PC-9 (cell line): Measurements from ENCODE around the gene RBCK1. TPM values are rescaled to one million over a fixed set of nuclear protein-coding genes. Genes with fewer than 3 reads are reported as not detected.

Experiments
- BruUV-seq: library from RNA; stranded (reverse); fragments of 400-500 nt; replicated peaks from 2 replicates; lab custom pipeline; 2021; lab: Mats Ljungman, UMichigan
- CTCF ChIA-PET: fragments of 300-600 bp; sonication (Branson Sonifier 250); formaldehyde crosslinking; loops from one replicate; lab custom pipeline; 2022; ENCODE audit warnings: antibody characterized with exemption; lab: Charles Lee
- POLR2A ChIA-PET: fragments of 300-600 bp; sonication (Branson Sonifier 250); formaldehyde crosslinking; loops from one replicate; lab custom pipeline; 2022; ENCODE audit warnings: antibody characterized with exemption; ENCODE audit not compliant: unreplicated experiment; lab: Charles Lee
- DNase-seq, 2 experiments: peaks; one replicate each; pipeline versions ENCODE4 v3.0.0 to v3.0.0-alpha.2; 2015 to 2022; ENCODE audit warnings: mixed read lengths in 1 of 2
- H2AFZ ChIP-seq: fragments of 200-600 bp; sonication (generic); 2 replicates; pipeline ENCODE4 v1.8.1; 2017; ENCODE audit warnings: antibody characterized with exemption
- H3F3A ChIP-seq: fragments of 200-600 bp; sonication (generic); 2 replicates; pipeline ENCODE4 v1.8.1; 2017; ENCODE audit warnings: antibody characterized with exemption, mild to moderate bottlenecking, low read depth; ENCODE audit not compliant: insufficient read depth
- H3K27ac ChIP-seq: fragments of 200-600 bp; sonication (generic); 2 replicates; pipeline ENCODE4 v1.6.1; 2016; ENCODE audit warnings: mixed run types
- H3K27me3 ChIP-seq: fragments of 200-600 bp; sonication (generic); 2 replicates; pipeline ENCODE4 v1.6.1; 2016; ENCODE audit warnings: low read depth, mixed run types; ENCODE audit not compliant: insufficient read depth
- H3K36me3 ChIP-seq: fragments of 200-600 bp; sonication (generic); 2 replicates; pipeline ENCODE4 v1.6.1; 2016; ENCODE audit warnings: low read depth, mixed run types
- H3K4me1 ChIP-seq: fragments of 200-600 bp; sonication (generic); replicated peaks from 2 replicates; pipeline ENCODE4 v1.6.1; 2016; ENCODE audit warnings: mixed run types; ENCODE audit not compliant: insufficient read depth
- H3K4me2 ChIP-seq: fragments of 200-600 bp; sonication (generic); 2 replicates; pipeline ENCODE4 v1.6.1; 2017; ENCODE audit warnings: mixed run types
- H3K4me3 ChIP-seq: fragments of 200-600 bp; sonication (generic); 2 replicates; pipeline ENCODE4 v1.6.1; 2016; ENCODE audit warnings: mixed run types
- H3K79me2 ChIP-seq: fragments of 200-600 bp; sonication (generic); 2 replicates; pipeline ENCODE4 v1.6.1; 2017; ENCODE audit warnings: low read depth, mixed run types
- H3K9me2 ChIP-seq: fragments of 200-600 bp; sonication (generic); 2 replicates; pipeline ENCODE4 v1.8.1; 2017; ENCODE audit warnings: mild to moderate bottlenecking; ENCODE audit not compliant: insufficient read depth
- H3K9me3 ChIP-seq: fragments of 200-600 bp; sonication (generic); 2 replicates; pipeline ENCODE4 v1.8.1; 2016; ENCODE audit warnings: low read depth; ENCODE audit not compliant: insufficient read depth
- H4K20me1 ChIP-seq: fragments of 200-600 bp; sonication (generic); 2 replicates; pipeline ENCODE4 v1.8.1; 2017; ENCODE audit not compliant: insufficient read depth
- EZH2 ChIP-seq: fragments of 200-600 bp; sonication (generic); IDR thresholded peaks from 2 replicates; pipeline ENCODE4 v1.8.0; 2017; ENCODE audit warnings: antibody characterized with exemption, low read depth
- intact Hi-C: fragments of 100-400 bp; cut with micrococcal nuclease; formaldehyde crosslinking; loops from one replicate; pipeline ENCODE4 v1.10.0; 2022; ENCODE audit not compliant: unreplicated experiment
- total RNA-seq: library from RNA; stranded (reverse); gene quantifications from 2 replicates; pipeline ENCODE4 v1.2.3, GENCODE V29; 2021
- TF ChIP-seq, protein P1 (sequence below): fragments of 200-600 bp; sonication (generic); conservative IDR thresholded peaks from 2 replicates; pipeline ENCODE4 v1.6.1; 2017; ENCODE audit warnings: mixed run types, antibody characterized with exemption, mild to moderate bottlenecking, moderate library complexity

The RBCK1 gene
- total RNA-seq, 1 experiment from 2014 or later, result 176 TPM

DNA sequence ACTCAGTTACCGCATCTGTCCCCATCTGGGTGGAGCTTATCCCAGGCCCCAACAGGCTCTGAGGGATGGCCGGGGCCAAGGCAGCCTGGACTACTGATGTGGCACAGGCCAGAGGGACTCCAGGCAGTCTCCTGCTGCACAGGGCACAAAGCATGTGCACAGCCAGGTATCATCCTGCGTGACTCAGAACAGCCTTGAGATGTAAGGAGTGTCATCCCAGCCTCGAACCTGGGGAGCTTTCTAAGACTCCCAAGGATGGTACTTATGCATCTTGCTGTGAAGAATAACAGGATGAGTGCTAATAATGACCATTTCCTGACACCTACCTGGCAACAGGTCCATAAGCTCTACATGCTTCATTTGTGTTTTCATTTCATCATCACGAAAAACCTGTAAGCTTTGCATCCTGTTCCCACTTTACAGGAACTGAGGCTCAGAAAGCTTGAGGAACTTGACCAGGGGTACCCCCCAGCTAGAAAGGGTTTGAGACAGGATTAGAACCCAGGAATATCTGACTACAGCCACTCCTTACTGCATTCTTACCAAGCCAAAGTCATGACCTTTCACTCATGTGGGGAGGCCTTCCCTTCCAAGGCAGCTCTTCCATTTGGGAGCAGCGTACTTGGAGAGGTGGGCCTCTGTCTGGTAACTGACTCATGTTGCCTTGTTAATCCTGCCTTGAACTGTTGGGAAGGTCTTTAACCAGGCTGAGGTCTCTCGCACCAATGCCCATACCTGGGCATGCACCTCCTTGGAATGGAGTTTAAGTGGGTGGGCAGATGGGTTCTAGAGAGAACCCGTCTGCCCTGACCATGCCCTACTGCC, 25.6 kb upstream of the RBCK1 start:
- H3K27me3 ChIP-seq, result no peaks in the 10 kb centered on the region
- H3K9me2 ChIP-seq, result no peaks in the 10 kb centered on the region
- CTCF ChIA-PET, result interaction anchor here (0.9 to 1.3 kb wide), 2 partner anchors 16 to 20 kb away, joined by 3 to 5 read pairs; no protein-coding TSS in a partner anchor
- TF ChIP-seq, protein P1, sequence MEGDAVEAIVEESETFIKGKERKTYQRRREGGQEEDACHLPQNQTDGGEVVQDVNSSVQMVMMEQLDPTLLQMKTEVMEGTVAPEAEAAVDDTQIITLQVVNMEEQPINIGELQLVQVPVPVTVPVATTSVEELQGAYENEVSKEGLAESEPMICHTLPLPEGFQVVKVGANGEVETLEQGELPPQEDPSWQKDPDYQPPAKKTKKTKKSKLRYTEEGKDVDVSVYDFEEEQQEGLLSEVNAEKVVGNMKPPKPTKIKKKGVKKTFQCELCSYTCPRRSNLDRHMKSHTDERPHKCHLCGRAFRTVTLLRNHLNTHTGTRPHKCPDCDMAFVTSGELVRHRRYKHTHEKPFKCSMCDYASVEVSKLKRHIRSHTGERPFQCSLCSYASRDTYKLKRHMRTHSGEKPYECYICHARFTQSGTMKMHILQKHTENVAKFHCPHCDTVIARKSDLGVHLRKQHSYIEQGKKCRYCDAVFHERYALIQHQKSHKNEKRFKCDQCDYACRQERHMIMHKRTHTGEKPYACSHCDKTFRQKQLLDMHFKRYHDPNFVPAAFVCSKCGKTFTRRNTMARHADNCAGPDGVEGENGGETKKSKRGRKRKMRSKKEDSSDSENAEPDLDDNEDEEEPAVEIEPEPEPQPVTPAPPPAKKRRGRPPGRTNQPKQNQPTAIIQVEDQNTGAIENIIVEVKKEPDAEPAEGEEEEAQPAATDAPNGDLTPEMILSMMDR, result no peak
- no peak for TF ChIP-seq EZH2
- peaks cover 53% of the 10 kb centered on the region for H3K36me3 ChIP-seq
- POLR2A ChIA-PET, result interaction anchor here (0.5 to 1.2 kb wide), 6 partner anchors 12 to 49 kb away, joined by 3 to 7 read pairs (median 4); no protein-coding TSS in a partner anchor
- peak overlapping the region; percentile 59 for H3K4me3 ChIP-seq
- H3K4me2 ChIP-seq, result peak overlapping the region; percentile 95
- intact Hi-C loops, result no loop called here
- H3K27ac ChIP-seq, result peak overlapping the region; percentile 99
- H3K9me3 ChIP-seq, result no peaks in the 10 kb centered on the region
- H3K4me1 ChIP-seq, result peaks cover 55% of the 10 kb centered on the region
- DNase-seq, result no peak
- peaks cover 72% of the 10 kb centered on the region for H3F3A ChIP-seq
- H3K79me2 ChIP-seq, result peaks cover 74% of the 10 kb centered on the region
- H4K20me1 ChIP-seq, result peaks cover 49% of the 10 kb centered on the region
- BruUV-seq, result TSS peak; percentile 37
- H2AFZ ChIP-seq, result no peak overlapping the region

DNA sequence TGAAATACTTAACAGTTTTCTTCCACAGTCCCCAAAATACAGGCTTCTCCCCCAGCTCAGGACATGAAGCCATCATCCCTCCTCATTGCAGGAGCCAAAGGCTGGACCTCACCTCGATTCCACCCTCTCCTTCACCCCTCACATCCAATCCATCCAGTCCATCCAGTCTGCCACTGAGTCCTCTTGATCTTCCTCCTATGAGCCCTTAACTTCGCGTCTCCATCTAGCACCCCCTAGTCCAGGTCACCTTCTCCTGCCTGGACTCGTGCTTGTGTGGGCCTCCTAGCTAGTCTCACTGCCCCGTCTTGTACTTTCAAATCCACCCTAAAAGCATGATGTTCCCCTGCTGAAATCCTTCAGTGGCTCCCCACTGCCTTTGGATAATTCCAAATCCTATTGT, 24.2 kb upstream of the RBCK1 start:
- no peak for TF ChIP-seq EZH2
- TF ChIP-seq, protein P1, result no peak
- H3K27me3 ChIP-seq, result no peaks in the 10 kb centered on the region
- H3F3A ChIP-seq, result peaks cover 74% of the 10 kb centered on the region
- H3K27ac ChIP-seq, result peak overlapping the region; percentile 99
- BruUV-seq, result no TSS peak
- peaks cover 67% of the 10 kb centered on the region for H3K36me3 ChIP-seq
- DNase-seq, result no peak
- peak overlapping the region; percentile 59; the same call in 1 of the 2 replicates for H3K4me3 ChIP-seq
- no peak overlapping the region for H2AFZ ChIP-seq
- peaks cover 41% of the 10 kb centered on the region for H3K4me1 ChIP-seq
- ChIA-PET CTCF (interaction anchor here (0.6 to 1.1 kb wide), 2 partner anchors 21 to 354 kb away, joined by 5 to 7 read pairs; no protein-coding TSS in a partner anchor), POLR2A (no interaction called here)
- H3K4me2 ChIP-seq, result peak overlapping the region; percentile 95
- no peaks in the 10 kb centered on the region for H3K9me2 ChIP-seq
- H4K20me1 ChIP-seq, result peaks cover 63% of the 10 kb centered on the region
- intact Hi-C loops, result no loop called here
- H3K79me2 ChIP-seq, result peaks cover 88% of the 10 kb centered on the region
- no peaks in the 10 kb centered on the region for H3K9me3 ChIP-seq

DNA sequence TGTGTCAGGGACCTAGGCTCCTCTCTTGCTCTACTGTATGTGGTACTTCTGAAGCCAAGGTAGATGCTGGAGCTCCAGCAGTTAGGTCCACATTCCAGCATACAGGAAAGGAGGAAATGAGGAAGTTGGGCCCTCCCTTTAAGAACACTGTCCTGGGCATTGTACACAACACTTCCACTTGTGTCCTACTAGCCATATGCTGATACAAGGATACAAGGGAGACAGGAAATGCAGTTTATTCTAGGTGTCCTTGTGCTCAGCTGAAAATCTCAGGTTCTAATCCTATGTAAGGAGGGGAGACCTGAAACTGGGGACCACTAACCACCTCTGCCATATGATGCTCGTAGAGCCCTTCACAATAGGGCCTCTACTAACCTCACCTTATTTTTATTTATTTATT, 23.4 kb upstream of the RBCK1 start:
- H3K9me3 ChIP-seq, result no peaks in the 10 kb centered on the region
- H3K4me3 ChIP-seq, result 0 out of 2 replicates have a peak overlapping the region, but pooled peaks have one; percentile 59
- no peak overlapping the region for H2AFZ ChIP-seq
- H3K27me3 ChIP-seq, result no peaks in the 10 kb centered on the region
- intact Hi-C loops, result no loop called here
- BruUV-seq, result no TSS peak
- peaks cover 71% of the 10 kb centered on the region for H4K20me1 ChIP-seq
- peaks cover 33% of the 10 kb centered on the region for H3K4me1 ChIP-seq
- H3K9me2 ChIP-seq, result no peaks in the 10 kb centered on the region
- H3K36me3 ChIP-seq, result peaks cover 75% of the 10 kb centered on the region
- ChIA-PET POLR2A (no interaction called here), CTCF (interaction anchor here (0.7 to 1.1 kb wide), 2 partner anchors 22 to 47 kb away, joined by 3 to 5 read pairs; no protein-coding TSS in a partner anchor)
- no peak for DNase-seq
- peaks cover 90% of the 10 kb centered on the region for H3K79me2 ChIP-seq
- peaks cover 74% of the 10 kb centered on the region for H3F3A ChIP-seq
- peak overlapping the region; percentile 18; the same call in 1 of the 2 replicates for H3K27ac ChIP-seq
- no peak for TF ChIP-seq EZH2
- TF ChIP-seq, protein P1, result no peak
- H3K4me2 ChIP-seq, result peak overlapping the region; percentile 95
